ENCODE measurements around the gene ATP6V1E1. TPM values are rescaled to one million over a fixed set of nuclear protein-coding genes. Genes with fewer than 3 reads are reported as not detected.

ATP6V1E1 gene
- total RNA-seq, 1 experiment from 2014 or later, result 88.1 TPM

DNA sequence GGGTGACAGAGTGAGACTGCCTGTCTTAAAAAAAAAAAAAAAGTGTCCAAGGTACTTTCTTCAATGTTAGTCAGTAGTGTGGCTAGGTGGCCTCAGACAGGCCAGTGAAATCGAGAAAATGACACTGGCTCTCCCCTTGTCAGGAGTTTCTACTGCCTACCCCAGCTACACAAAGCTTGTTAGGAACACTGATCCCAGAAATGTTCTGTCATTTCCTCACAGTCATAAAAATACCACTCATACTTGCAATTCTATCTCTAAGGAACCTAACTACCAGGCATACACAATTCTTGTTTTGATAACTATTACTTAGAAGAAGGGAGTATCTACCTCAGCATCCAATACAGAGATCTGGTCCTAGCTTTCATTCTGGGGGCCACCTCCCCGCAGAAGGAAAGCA is 31.3 kb downstream of the ATP6V1E1 start (continued):
- no peak for TF ChIP-seq ZNF423 (CRISPR knock-in tag; IDR thresholded peaks at IDR 0.05)

DNA sequence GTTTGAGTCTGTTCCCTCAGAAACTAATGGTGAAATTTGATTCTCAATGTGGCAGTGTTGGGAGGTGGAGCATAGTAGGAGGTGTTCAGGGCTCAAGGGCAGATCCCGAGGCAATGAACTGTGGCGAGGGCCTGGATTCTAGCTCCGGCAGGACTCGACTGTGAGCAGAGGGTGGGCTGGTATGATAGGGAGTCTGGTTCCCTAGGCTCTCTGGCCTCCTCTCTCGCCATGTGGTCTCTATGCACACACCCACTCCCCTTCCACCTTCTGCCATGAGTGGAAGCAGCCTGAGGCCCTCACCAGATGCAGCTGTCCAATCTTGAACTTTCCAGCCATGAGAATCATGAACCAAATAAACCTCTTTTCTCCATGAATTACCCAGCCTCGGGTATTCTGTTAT is 32.3 kb downstream of the ATP6V1E1 start:
- DNase-seq (ENCODE audit: low spot score) (no peak), ATAC-seq (no peak)
- Mint-ChIP-seq H3K4me1 (no peaks in the 10 kb centered on the region), H3K9me3 (no peaks in the 10 kb centered on the region), H3K27me3 (ENCODE audit: low read depth) (no peaks in the 10 kb centered on the region), H3K27ac (no peak overlapping the region; the same call in 1 of the 2 replicates), H3K4me3 (no peak overlapping the region), H3K36me3 (peaks cover 84% of the 10 kb centered on the region)
- TF ChIP-seq CBFB (CRISPR knock-in tag; IDR thresholded peaks at IDR 0.05; ENCODE audit: low read depth) (no peak), ZNF396 (CRISPR knock-in tag; IDR thresholded peaks at IDR 0.05; ENCODE audit: borderline replicate concordance) (no peak), GRHL2 (CRISPR knock-in tag; IDR thresholded peaks at IDR 0.05; ENCODE audit: insufficient replicate concordance, severe bottlenecking) (no peak), NFE2L1 (CRISPR knock-in tag; IDR thresholded peaks at IDR 0.05) (no peak), SP1 (CRISPR knock-in tag; conservative IDR thresholded peaks at IDR 0.05) (no peak), ELF4 (CRISPR knock-in tag; IDR thresholded peaks at IDR 0.05; ENCODE audit: low read depth) (no peak), ZNF317 (CRISPR knock-in tag; IDR thresholded peaks at IDR 0.05; ENCODE audit: borderline replicate concordance, low read depth) (no peak), ZNF232 (CRISPR knock-in tag; IDR thresholded peaks at IDR 0.05) (no peak), NR1H2 (CRISPR knock-in tag; IDR thresholded peaks at IDR 0.05) (no peak)
- TF ChIP-seq, protein P1, sequence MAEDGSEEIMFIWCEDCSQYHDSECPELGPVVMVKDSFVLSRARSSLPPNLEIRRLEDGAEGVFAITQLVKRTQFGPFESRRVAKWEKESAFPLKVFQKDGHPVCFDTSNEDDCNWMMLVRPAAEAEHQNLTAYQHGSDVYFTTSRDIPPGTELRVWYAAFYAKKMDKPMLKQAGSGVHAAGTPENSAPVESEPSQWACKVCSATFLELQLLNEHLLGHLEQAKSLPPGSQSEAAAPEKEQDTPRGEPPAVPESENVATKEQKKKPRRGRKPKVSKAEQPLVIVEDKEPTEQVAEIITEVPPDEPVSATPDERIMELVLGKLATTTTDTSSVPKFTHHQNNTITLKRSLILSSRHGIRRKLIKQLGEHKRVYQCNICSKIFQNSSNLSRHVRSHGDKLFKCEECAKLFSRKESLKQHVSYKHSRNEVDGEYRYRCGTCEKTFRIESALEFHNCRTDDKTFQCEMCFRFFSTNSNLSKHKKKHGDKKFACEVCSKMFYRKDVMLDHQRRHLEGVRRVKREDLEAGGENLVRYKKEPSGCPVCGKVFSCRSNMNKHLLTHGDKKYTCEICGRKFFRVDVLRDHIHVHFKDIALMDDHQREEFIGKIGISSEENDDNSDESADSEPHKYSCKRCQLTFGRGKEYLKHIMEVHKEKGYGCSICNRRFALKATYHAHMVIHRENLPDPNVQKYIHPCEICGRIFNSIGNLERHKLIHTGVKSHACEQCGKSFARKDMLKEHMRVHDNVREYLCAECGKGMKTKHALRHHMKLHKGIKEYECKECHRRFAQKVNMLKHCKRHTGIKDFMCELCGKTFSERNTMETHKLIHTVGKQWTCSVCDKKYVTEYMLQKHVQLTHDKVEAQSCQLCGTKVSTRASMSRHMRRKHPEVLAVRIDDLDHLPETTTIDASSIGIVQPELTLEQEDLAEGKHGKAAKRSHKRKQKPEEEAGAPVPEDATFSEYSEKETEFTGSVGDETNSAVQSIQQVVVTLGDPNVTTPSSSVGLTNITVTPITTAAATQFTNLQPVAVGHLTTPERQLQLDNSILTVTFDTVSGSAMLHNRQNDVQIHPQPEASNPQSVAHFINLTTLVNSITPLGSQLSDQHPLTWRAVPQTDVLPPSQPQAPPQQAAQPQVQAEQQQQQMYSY (CRISPR knock-in tag; IDR thresholded peaks at IDR 0.05), result no peak
- TF ChIP-seq, protein P2, sequence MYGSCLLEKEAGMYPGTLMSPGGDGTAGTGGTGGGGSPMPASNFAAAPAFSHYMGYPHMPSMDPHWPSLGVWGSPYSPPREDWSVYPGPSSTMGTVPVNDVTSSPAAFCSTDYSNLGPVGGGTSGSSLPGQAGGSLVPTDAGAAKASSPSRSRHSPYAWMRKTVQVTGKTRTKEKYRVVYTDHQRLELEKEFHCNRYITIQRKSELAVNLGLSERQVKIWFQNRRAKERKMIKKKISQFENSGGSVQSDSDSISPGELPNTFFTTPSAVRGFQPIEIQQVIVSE (CRISPR knock-in tag; IDR thresholded peaks at IDR 0.05; ENCODE audit: borderline replicate concordance), result no peak
- TF ChIP-seq, protein P3, sequence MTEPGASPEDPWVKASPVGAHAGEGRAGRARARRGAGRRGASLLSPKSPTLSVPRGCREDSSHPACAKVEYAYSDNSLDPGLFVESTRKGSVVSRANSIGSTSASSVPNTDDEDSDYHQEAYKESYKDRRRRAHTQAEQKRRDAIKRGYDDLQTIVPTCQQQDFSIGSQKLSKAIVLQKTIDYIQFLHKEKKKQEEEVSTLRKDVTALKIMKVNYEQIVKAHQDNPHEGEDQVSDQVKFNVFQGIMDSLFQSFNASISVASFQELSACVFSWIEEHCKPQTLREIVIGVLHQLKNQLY (CRISPR knock-in tag; IDR thresholded peaks at IDR 0.05), result no peak
- TF ChIP-seq, protein P4, sequence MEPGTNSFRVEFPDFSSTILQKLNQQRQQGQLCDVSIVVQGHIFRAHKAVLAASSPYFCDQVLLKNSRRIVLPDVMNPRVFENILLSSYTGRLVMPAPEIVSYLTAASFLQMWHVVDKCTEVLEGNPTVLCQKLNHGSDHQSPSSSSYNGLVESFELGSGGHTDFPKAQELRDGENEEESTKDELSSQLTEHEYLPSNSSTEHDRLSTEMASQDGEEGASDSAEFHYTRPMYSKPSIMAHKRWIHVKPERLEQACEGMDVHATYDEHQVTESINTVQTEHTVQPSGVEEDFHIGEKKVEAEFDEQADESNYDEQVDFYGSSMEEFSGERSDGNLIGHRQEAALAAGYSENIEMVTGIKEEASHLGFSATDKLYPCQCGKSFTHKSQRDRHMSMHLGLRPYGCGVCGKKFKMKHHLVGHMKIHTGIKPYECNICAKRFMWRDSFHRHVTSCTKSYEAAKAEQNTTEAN (CRISPR knock-in tag; IDR thresholded peaks at IDR 0.05), result no peak
- CTCF ChIA-PET, result interaction anchor here (1.0 kb wide), 1 partner anchor 131 kb away, joined by 3 read pairs; no protein-coding TSS in a partner anchor
- POLR2A ChIA-PET, result interaction anchor here (0.6 kb wide), 1 partner anchor 11 kb away, joined by 3 read pairs; no protein-coding TSS in a partner anchor

DNA sequence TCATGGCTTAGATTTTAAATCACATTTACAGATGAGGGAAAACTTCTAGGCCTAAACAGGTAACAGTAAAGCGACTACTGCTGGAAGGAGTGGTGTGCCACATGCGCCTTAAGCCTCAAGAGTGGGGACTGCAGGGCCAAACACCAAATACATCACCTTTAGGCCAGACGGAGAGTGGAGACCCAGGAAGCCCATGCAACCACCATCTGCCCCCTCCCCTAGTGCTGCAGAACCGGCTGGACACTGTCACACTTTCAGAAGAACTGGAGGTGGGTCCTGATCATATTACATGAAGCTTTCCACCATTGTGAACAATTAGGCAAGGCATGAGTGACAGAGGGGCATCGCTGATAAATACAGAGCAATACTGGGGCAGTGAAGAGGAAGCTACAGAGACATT is 36.3 kb downstream of the ATP6V1E1 start:
- DNase-seq (ENCODE audit: low spot score), result no peak
- no peak overlapping the region for H3K4me3 Mint-ChIP-seq
- ChIA-PET CTCF (interaction anchor here (0.7 kb wide), 1 partner anchor 517 kb away, joined by 3 read pairs; no protein-coding TSS in a partner anchor), POLR2A (no interaction called here)
- H3K27ac Mint-ChIP-seq, result no peak overlapping the region
- peaks cover 53% of the 10 kb centered on the region for H3K36me3 Mint-ChIP-seq
- no peaks in the 10 kb centered on the region for H3K27me3 Mint-ChIP-seq (ENCODE audit: low read depth)
- H3K4me1 Mint-ChIP-seq, result no peaks in the 10 kb centered on the region
- H3K9me3 Mint-ChIP-seq, result no peaks in the 10 kb centered on the region
- ATAC-seq, result no peak
- TF ChIP-seq OVOL2 (CRISPR knock-in tag; IDR thresholded peaks at IDR 0.05; ENCODE audit: borderline replicate concordance) (no peak), FOXP1 (CRISPR knock-in tag; IDR thresholded peaks at IDR 0.05; ENCODE audit: borderline replicate concordance) (no peak), ZNF232 (CRISPR knock-in tag; IDR thresholded peaks at IDR 0.05) (no peak), ZNF532 (CRISPR knock-in tag; IDR thresholded peaks at IDR 0.05; ENCODE audit: borderline replicate concordance) (no peak), MYBL2 (CRISPR knock-in tag; IDR thresholded peaks at IDR 0.05) (no peak), HMGA2 (CRISPR knock-in tag; IDR thresholded peaks at IDR 0.05) (no peak), GABPB1 (CRISPR knock-in tag; IDR thresholded peaks at IDR 0.05) (no peak), NR2C2 (CRISPR knock-in tag; IDR thresholded peaks at IDR 0.05) (no peak)
- TF ChIP-seq, protein P2 (CRISPR knock-in tag; IDR thresholded peaks at IDR 0.05; ENCODE audit: borderline replicate concordance), result no peak
